K562 (cell line): ENCODE results near the gene IGFBPL1. TPM values are rescaled to one million over a fixed set of nuclear protein-coding genes. Genes with fewer than 3 reads are reported as not detected.

Source experiments
- ARID2 ChIP-seq: fragments of 450-650 bp; IDR thresholded peaks from 2 replicates; pipeline ENCODE4 v1.6.1; 2017; ENCODE audit warnings: antibody characterized with exemption, mild to moderate bottlenecking
- CC2D1A ChIP-seq: fragments of 450-650 bp; IDR thresholded peaks from 2 replicates; pipeline ENCODE4 v1.6.1; 2017; ENCODE audit warnings: mild to moderate bottlenecking
- DEAF1 ChIP-seq: fragments of 450-650 bp; formaldehyde crosslinking; IDR thresholded peaks from 2 replicates; pipeline ENCODE4 v1.4.0; 2020; ENCODE audit warnings: mild to moderate bottlenecking, moderate library complexity
- HMBOX1 ChIP-seq: sonication (generic); IDR thresholded peaks from 2 replicates; pipeline ENCODE4 v1.6.1; 2016
- RAD21 ChIP-seq, 2 experiments: fragments of 250-450 bp in 1 of 2; fragments of 450-650 bp in 1 of 2; sonication (Bioruptor Pico) in 1 of 2; formaldehyde crosslinking in 1 of 2; IDR thresholded peaks in 1 of 2; conservative IDR thresholded peaks in 1 of 2; 2 replicates each; pipeline versions ENCODE4 v1.4.0 to v1.8.0; 2020 to 2022; ENCODE audit warnings: mild to moderate bottlenecking in 2 of 2, moderate library complexity in 1 of 2
- SMC3 ChIP-seq: conservative IDR thresholded peaks from 2 replicates; pipeline ENCODE4 v1.6.1; 2011; ENCODE audit warnings: low read depth, low read length, improper control_type of control experiment; ENCODE audit not compliant: insufficient read depth
- USF1 ChIP-seq: sonication (generic); formaldehyde crosslinking; IDR thresholded peaks from 2 replicates; pipeline ENCODE4 v1.9.0; 2022; ENCODE audit warnings: mild to moderate bottlenecking, missing genetic modification reagents
- ZFP36 ChIP-seq: fragments of 150-350 bp; IDR thresholded peaks from 2 replicates; pipeline ENCODE4 v1.6.1; 2018; ENCODE audit warnings: low read length, low read depth; ENCODE audit not compliant: partially characterized antibody
- ZNF311 ChIP-seq: fragments of 250-450 bp; sonication (Bioruptor Pico); IDR thresholded peaks from 2 replicates; pipeline ENCODE4 v1.4.0; 2020; ENCODE audit warnings: mild to moderate bottlenecking, moderate library complexity
- ZZZ3 ChIP-seq: fragments of 450-650 bp; IDR thresholded peaks from 2 replicates; pipeline ENCODE4 v1.6.1; 2016; ENCODE audit warnings: antibody characterized with exemption, mild to moderate bottlenecking, moderate library complexity
- polyA plus RNA-seq, 8 experiments: library from polyadenylated mRNA; depleted of rRNA in 4 of 8; stranded (reverse) in 5 of 8; unstranded in 3 of 8; fragments of >200 nt; fragmentation: Nextera tagmentation in 2 of 8; fragmentation: Illumina TruSeq in 1 of 8; extraction: Ambion mirVana in 2 of 8; extraction: Trizol in 1 of 8; gene quantifications; 2 replicates each; pipeline versions ENCODE4 v1.2.1 to v1.2.3, GENCODE V29; 2011 to 2014; ENCODE audit warnings: inconsistent platforms in 1 of 8, missing spikeins in 1 of 8
- total RNA-seq, 7 experiments: library from RNA; depleted of rRNA in 6 of 7; stranded (reverse); fragments of >200 nt in 6 of 7; fragmentation: Illumina TruSeq in 2 of 7; extraction: Trizol in 2 of 7; gene quantifications; 2 replicates each; pipeline versions ENCODE4 v1.2.1 to v1.2.3, GENCODE V29; 2011 to 2021; ENCODE audit warnings: low replicate concordance in 1 of 7
- TF ChIP-seq, protein P1 (sequence below): fragments of 450-650 bp; formaldehyde crosslinking; IDR thresholded peaks from 2 replicates; pipeline ENCODE4 v1.4.0; 2020; ENCODE audit warnings: mild to moderate bottlenecking, mixed read lengths
- TF ChIP-seq, protein P2 (sequence below): sonication (generic); formaldehyde crosslinking; IDR thresholded peaks from 2 replicates; pipeline ENCODE4 v1.5.0; 2020; ENCODE audit warnings: missing genetic modification reagents
- TF ChIP-seq, protein P3 (sequence below), 3 experiments: IDR thresholded peaks in 2 of 3; conservative IDR thresholded peaks in 1 of 3; 2 replicates each; pipeline ENCODE4 v1.5.1; 2011 to 2012; ENCODE audit warnings: low read length in 3 of 3, mild to moderate bottlenecking in 3 of 3, control low read depth in 2 of 3, improper control_type of control experiment in 1 of 3, inconsistent platforms in 1 of 3, low read depth in 1 of 3, mixed read lengths in 1 of 3, moderate library complexity in 1 of 3; ENCODE audit not compliant: insufficient read depth in 2 of 3

Gene IGFBPL1
- total and polyA plus RNA-seq, 9 of the 15 experiments (the other 6 are each of a cell fraction or from before 2014, with no cell fraction given): not detected

DNA sequence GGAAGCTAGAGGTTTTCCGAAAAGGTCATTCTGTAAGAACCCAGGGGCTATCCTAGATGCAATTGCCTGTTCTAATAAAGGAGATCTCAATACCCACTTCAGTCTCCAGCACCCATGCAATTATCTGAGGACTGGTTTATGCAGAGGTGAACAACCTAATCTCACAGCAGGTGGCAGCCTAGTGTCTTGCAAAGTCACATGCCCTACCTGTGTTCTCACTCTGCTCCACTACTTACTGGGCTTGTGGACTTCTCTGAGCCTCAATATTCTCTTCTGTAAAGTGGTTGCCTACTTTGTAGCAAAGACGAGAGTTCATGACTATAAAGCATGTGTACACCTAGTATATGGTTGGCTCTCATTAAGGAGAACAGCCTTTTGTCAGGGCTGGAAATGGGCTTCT is 52.8 kb downstream of the IGFBPL1 start (continued):
- TF ChIP-seq, protein P1, sequence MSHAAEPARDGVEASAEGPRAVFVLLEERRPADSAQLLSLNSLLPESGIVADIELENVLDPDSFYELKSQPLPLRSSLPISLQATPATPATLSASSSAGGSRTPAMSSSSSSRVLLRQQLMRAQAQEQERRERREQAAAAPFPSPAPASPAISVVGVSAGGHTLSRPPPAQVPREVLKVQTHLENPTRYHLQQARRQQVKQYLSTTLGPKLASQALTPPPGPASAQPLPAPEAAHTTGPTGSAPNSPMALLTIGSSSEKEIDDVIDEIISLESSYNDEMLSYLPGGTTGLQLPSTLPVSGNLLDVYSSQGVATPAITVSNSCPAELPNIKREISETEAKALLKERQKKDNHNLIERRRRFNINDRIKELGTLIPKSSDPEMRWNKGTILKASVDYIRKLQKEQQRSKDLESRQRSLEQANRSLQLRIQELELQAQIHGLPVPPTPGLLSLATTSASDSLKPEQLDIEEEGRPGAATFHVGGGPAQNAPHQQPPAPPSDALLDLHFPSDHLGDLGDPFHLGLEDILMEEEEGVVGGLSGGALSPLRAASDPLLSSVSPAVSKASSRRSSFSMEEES (CRISPR knock-in tag): no peak; the same call in 1 of the 2 replicates
- TF ChIP-seq RAD21 (CRISPR knock-in tag; conservative IDR thresholded peaks at IDR 0.05 in 1 of 2, IDR thresholded peaks at IDR 0.05 in 1 of 2) (peak; percentile 98), ZNF311 (CRISPR knock-in tag) (no peak), ZZZ3 (no peak), ARID2 (peak; percentile 90), USF1 (CRISPR knock-in tag) (peak; percentile 67), ZFP36 (peak; percentile 7), CC2D1A (peak; percentile 48; the same call in 1 of the 2 replicates), DEAF1 (CRISPR knock-in tag) (peak; percentile 93), SMC3 (peak; percentile 94), HMBOX1 (peak; percentile 62)
- TF ChIP-seq, protein P2, sequence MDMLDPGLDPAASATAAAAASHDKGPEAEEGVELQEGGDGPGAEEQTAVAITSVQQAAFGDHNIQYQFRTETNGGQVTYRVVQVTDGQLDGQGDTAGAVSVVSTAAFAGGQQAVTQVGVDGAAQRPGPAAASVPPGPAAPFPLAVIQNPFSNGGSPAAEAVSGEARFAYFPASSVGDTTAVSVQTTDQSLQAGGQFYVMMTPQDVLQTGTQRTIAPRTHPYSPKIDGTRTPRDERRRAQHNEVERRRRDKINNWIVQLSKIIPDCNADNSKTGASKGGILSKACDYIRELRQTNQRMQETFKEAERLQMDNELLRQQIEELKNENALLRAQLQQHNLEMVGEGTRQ (CRISPR knock-in tag): peak; percentile 44; the same call in 1 of the 2 replicates
- TF ChIP-seq, protein P3, sequence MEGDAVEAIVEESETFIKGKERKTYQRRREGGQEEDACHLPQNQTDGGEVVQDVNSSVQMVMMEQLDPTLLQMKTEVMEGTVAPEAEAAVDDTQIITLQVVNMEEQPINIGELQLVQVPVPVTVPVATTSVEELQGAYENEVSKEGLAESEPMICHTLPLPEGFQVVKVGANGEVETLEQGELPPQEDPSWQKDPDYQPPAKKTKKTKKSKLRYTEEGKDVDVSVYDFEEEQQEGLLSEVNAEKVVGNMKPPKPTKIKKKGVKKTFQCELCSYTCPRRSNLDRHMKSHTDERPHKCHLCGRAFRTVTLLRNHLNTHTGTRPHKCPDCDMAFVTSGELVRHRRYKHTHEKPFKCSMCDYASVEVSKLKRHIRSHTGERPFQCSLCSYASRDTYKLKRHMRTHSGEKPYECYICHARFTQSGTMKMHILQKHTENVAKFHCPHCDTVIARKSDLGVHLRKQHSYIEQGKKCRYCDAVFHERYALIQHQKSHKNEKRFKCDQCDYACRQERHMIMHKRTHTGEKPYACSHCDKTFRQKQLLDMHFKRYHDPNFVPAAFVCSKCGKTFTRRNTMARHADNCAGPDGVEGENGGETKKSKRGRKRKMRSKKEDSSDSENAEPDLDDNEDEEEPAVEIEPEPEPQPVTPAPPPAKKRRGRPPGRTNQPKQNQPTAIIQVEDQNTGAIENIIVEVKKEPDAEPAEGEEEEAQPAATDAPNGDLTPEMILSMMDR (IDR thresholded peaks at IDR 0.05 in 2 of 3, conservative IDR thresholded peaks at IDR 0.05 in 1 of 3; ENCODE audit: insufficient read depth in 2 of 3, low read depth in 1 of 3, low read length in 3 of 3): peak; percentile 71 to 91 (median 77)
